ENCODE measurements around the gene SUSD4.

SUSD4 gene

DNA sequence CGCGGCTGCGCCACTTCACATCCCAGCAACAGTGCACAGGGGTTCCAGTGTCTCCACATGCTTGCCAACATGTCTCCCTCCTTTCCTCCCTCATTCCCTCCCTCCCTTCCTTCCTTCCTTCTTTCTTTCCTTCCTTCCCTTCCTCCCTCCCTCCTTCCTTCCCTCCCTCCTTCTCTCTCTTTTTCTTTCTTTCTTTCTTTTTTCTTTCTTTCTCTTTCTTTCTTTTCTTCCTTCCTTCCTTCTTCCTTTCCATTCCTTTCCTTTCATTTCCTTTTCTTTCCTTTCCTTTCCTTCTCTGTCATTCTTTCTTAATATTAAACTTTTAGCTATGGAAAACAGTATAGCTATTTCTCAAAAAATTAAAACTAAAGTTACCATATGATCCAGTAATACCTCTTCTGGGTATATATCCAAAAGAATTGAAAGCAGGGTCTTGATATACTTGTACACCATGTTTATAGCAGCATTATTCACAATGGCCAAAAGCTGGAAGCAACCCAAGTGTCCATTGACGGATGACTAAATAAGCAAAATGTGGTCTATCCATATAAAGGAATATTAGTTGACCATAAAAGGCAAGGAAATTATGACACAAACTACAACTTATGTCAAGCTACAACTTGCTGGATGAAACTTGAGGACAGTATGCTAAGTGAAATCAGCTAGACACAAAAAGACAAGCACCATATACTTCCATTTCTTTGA lies 165.9 kb downstream of the SUSD4 start:
- in situ Hi-C loops (cut with MboI; ENCODE audit: low sequenced_read_pairs): no loop called here

- in situ Hi-C loops (cut with MboI; ENCODE audit: low sequenced_read_pairs): no loop called here
These were observed 173.9 kb downstream of the SUSD4 start for GRCh38 chr1:223189903-223190724.

DNA sequence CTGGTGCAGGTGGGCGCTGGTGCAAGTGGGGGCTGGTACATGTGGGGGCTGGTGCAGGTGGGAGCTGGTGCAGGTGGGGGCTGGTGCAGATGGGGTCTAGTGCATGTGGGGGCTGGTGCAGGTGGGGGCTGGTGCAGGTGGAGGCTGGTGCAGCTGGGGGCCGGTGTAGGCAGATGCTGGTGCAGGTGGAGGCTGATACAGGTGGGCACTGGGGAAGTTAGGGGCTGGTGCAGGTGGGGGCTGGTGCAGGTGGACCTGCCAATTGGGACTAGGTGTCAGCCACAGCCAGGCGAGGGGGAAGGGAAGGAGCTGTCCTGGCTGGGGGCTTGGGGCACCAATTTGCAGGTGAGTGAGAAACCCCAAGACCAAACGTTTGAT lies 174.5 kb downstream of the SUSD4 start:
- in situ Hi-C loops (cut with MboI; ENCODE audit: low sequenced_read_pairs): no loop called here

DNA sequence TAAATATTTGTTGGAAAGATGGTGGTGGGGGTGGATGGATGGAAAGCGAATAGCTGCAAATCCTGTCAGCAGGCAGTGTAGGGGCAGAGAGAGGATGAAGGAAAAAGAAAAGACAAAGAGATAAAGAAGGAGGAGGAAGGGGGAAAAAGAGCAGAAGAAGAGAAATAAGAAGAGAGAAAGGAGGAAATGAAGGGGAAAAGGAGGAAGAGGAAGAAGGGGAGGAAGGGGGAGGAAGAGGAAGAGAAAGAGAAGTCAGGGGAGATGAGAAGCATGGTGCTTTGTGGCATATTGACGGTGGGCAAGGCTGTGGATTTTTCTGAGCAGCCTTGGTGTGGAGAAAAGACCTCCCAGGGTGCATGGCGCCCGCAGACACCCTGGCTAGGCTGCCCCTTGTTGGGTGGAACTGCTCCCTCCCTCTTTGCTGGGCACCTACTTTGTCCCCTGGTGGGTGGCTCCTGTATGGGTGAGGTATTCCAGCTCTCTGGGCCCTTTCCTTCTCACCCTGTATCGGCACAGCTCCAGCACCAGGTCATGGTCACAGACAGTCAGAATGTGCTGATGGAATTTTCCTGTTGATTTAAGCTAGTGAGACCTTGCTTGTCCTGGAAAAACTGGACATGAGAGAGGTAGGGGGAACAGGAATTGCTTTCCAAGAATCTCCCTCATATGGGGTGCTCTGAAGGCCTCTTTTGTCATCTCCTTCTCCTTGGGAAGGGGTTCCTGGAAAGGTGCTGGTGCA lies 175.2 kb downstream of the SUSD4 start:
- in situ Hi-C loops (cut with MboI; ENCODE audit: low sequenced_read_pairs): no loop called here

DNA sequence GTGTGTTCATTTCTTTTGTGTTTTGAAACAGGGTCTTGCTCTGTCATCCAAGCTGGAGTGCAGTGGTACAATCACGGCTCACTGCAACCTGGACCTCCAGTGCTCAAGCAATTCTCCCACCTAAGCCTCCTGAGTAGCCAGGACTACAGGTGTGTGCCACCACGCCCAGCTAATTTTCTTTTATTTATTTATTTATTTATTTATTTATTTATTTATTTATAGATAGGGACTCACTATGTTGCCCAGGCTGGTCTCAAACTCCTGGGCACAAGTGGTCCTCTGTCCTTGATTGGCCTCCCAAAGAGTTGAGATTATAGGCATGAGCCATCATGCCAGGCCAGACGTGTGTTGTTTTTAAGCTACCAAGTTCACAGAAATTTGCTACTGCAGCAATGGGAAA lies 177.2 kb downstream of the SUSD4 start:
- in situ Hi-C loops (cut with MboI; ENCODE audit: low sequenced_read_pairs): no loop called here

- in situ Hi-C loops (cut with MboI; ENCODE audit: low sequenced_read_pairs): no loop called here
These were observed 180.6 kb downstream of the SUSD4 start for GRCh38 chr1:223183268-223183862.

DNA sequence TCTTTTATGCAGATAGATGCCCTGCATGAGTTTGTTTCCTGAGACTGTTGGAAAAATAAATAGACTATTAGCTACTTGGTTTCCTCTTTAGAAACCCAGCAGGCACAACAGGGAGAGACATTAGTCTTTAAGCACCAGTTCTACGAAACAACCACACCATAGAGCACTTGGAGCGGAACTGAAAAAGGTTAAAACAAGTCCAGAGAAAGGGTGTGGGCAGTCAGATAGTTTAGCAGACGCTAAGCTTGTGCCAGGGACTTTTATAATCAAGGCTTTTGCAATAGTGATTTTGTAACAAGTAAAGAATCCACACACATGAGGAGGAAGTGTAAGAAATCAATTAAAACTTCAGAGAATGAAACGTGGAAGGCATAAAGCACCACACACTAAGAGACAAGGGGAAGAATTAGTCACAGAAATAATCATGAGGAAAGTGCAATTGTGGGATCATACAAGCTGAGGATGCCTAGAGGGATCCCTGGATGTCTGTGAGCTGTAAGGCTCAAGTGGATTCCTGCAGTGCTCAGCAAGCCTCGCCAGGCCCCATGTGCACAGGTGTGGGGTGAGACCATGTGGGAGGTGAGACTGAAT lies 183.2 kb downstream of the SUSD4 start:
- in situ Hi-C loops (cut with MboI; ENCODE audit: low sequenced_read_pairs): no loop called here

DNA sequence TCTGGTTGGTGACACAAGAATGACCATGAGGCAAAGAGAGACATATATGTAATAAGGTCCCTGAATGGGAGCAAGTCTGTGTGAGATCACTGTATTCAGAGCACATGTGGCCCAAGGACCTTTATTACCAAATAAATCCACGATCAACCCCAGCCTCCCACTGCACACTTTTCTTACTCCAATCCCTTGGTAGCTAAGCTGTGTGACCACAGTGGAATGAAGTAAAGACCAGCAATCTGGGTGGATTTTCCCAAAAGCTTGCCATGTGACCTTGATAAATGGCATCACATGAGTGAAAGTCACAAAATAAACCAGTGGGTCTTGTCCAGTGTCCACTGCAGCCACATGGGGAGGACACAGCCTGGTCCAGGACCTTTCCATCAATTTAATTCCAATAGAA lies 184.2 kb downstream of the SUSD4 start:
- in situ Hi-C loops (cut with MboI; ENCODE audit: low sequenced_read_pairs): no loop called here

GRCh38 chr1:223179280-223179679 lies 184.7 kb downstream of the SUSD4 start:
- in situ Hi-C loops (cut with MboI; ENCODE audit: low sequenced_read_pairs): no loop called here

GRCh38 chr1:223177681-223178080 lies 186.3 kb downstream of the SUSD4 start:
- in situ Hi-C loops (cut with MboI; ENCODE audit: low sequenced_read_pairs): no loop called here

DNA sequence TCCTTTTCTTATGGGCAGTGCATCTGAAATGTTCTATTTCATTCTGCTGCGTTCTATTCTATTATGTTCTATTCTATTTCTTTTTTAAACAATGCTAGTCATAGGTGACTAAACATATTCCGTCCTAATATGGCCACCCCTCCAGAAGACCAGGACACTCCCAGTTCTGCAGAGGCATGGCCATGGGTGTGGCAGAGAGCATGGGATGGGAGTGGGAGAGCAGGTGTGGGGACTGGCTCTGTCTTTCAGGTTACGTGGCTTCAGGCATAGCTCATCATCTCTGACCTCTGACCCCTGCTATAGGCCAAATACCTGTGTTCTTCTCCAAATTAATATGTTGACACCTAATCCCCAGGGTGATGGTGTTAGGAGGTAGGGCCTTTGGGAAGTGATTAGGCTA lies 187.5 kb downstream of the SUSD4 start:
- in situ Hi-C loops (cut with MboI; ENCODE audit: low sequenced_read_pairs): no loop called here

- in situ Hi-C loops (cut with MboI; ENCODE audit: low sequenced_read_pairs): no loop called here
These were observed 188.3 kb downstream of the SUSD4 start for GRCh38 chr1:223175633-223176032.

DNA sequence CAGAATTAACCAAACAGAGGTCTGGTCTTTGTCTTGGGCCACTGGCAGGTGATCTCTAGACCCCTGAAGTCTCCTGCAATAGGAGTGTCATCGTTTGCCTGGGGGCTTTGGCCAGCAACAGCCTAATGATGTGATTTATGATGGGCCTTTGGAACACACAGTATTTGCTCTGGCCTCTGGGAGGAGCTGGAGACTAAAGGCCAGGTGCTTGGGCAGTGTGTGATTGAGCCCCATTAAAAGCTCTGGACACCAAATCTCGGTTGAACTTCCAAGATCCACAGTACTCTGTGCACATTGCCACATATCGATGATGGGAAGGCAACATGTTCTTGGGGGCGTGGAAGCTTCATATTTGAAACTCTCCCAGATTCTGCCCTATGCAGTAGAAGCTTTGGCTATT lies 188.9 kb downstream of the SUSD4 start:
- in situ Hi-C loops (cut with MboI; ENCODE audit: low sequenced_read_pairs): no loop called here
